Stimulated activated CD8-positive, alpha-beta memory T cell treated with anti-CD3 and anti-CD28 coated beads, Interleukin-4, amount 100 ng/mL, for 24 hours (primary cell): Measurements from ENCODE around the gene ADSS1.

ENCODE experiments used
- DNase-seq: peaks from one replicate; pipeline ENCODE4 v3.0.0-alpha.2; 2020; ENCODE audit warnings: low read depth

The ADSS1 gene

GRCh38 chr14:104769324-104770071 lies 45.5 kb downstream of the ADSS1 start:
- DNase-seq, result no peak

GRCh38 chr14:104770072-104770579 lies 46.1 kb downstream of the ADSS1 start:
- DNase-seq, result no peak

GRCh38 chr14:104770851-104771272 lies 46.8 kb downstream of the ADSS1 start:
- no peak for DNase-seq

GRCh38 chr14:104771374-104771773 lies 47.3 kb downstream of the ADSS1 start:
- no peak for DNase-seq

- no peak for DNase-seq
These were observed 48.1 kb downstream of the ADSS1 start for GRCh38 chr14:104771918-104772706.

- no peak for DNase-seq
These were observed 48.9 kb downstream of the ADSS1 start for GRCh38 chr14:104772707-104773504.

GRCh38 chr14:104773505-104774452 lies 49.8 kb downstream of the ADSS1 start:
- no peak for DNase-seq

GRCh38 chr14:104774453-104775072 lies 50.5 kb downstream of the ADSS1 start:
- no peak for DNase-seq

GRCh38 chr14:104775073-104775489 lies 51.1 kb downstream of the ADSS1 start:
- no peak for DNase-seq

- DNase-seq, result no peak
These were observed 52.5 kb downstream of the ADSS1 start for GRCh38 chr14:104776481-104776880.

GRCh38 chr14:104776961-104777807 lies 53.2 kb downstream of the ADSS1 start:
- DNase-seq, result no peak

- no peak for DNase-seq
These were observed 53.8 kb downstream of the ADSS1 start for GRCh38 chr14:104777808-104778249.

- DNase-seq, result no peak
These were observed 54.8 kb downstream of the ADSS1 start for GRCh38 chr14:104778694-104779331.

GRCh38 chr14:104779776-104780512 lies 55.9 kb downstream of the ADSS1 start:
- DNase-seq, result no peak

GRCh38 chr14:104780513-104781030 lies 56.5 kb downstream of the ADSS1 start:
- no peak for DNase-seq

GRCh38 chr14:104781271-104782077 lies 57.4 kb downstream of the ADSS1 start:
- DNase-seq, result no peak

GRCh38 chr14:104782086-104782807 lies 58.2 kb downstream of the ADSS1 start:
- no peak for DNase-seq
